H9 (cell line): Measurements from ENCODE around the gene FARS2. TPM values are rescaled to one million over a fixed set of nuclear protein-coding genes. Genes with fewer than 3 reads are reported as not detected.

ENCODE experiments used
- DNase-seq: peaks from one replicate; pipeline ENCODE4 v3.0.0-alpha.2; 2017
- H2AFZ ChIP-seq: one replicate; pipeline ENCODE4 v1.6.1; 2013; ENCODE audit warnings: mild to moderate bottlenecking, low read length, control low read depth, moderate library complexity
- H2AK5ac ChIP-seq: 2 replicates; pipeline ENCODE4 v1.6.1; 2013; ENCODE audit warnings: low read length, control low read depth, mixed read lengths; ENCODE audit not compliant: insufficient read length
- H2BK120ac ChIP-seq: one replicate; pipeline ENCODE4 v1.6.1; 2013; ENCODE audit warnings: low read depth, mild to moderate bottlenecking, low read length, control low read depth, inconsistent platforms; ENCODE audit not compliant: poor library complexity, severe bottlenecking
- H2BK12ac ChIP-seq: 2 replicates; pipeline ENCODE4 v1.6.1; 2013; ENCODE audit warnings: low read length, control low read depth, mixed read lengths, low read depth; ENCODE audit not compliant: insufficient read length
- H2BK15ac ChIP-seq: 2 replicates; pipeline ENCODE4 v1.6.1; 2013; ENCODE audit warnings: low read depth, low read length, control low read depth
- H2BK20ac ChIP-seq: one replicate; pipeline ENCODE4 v1.6.1; 2013; ENCODE audit warnings: low read depth, mild to moderate bottlenecking, low read length, control low read depth, inconsistent platforms; ENCODE audit not compliant: poor library complexity, severe bottlenecking
- H2BK5ac ChIP-seq: 2 replicates; pipeline ENCODE4 v1.6.1; 2013; ENCODE audit warnings: low read length, control low read depth, mixed read lengths; ENCODE audit not compliant: insufficient read length
- H3K14ac ChIP-seq: 2 replicates; pipeline ENCODE4 v1.6.1; 2013; ENCODE audit warnings: low read length, control low read depth; ENCODE audit not compliant: insufficient read depth
- H3K18ac ChIP-seq: 2 replicates; pipeline ENCODE4 v1.6.1; 2013; ENCODE audit warnings: low read depth, mild to moderate bottlenecking, mixed read lengths, low read length, control low read depth; ENCODE audit not compliant: insufficient read length
- H3K23ac ChIP-seq: 2 replicates; pipeline ENCODE4 v1.6.1; 2013; ENCODE audit warnings: low read length, control low read depth, mixed read lengths, low read depth; ENCODE audit not compliant: insufficient read length
- H3K23me2 ChIP-seq: 2 replicates; pipeline ENCODE4 v1.6.1; 2013; ENCODE audit warnings: low read depth, mild to moderate bottlenecking, mixed read lengths, low read length, control low read depth; ENCODE audit not compliant: insufficient read length, poor library complexity, severe bottlenecking
- H3K27ac ChIP-seq: 2 replicates; pipeline ENCODE4 v1.5.1; 2013; ENCODE audit warnings: low read length, control low read depth, mixed read lengths, low read depth; ENCODE audit not compliant: insufficient read length
- H3K27me3 ChIP-seq: 2 replicates; pipeline ENCODE4 v1.6.1; 2013; ENCODE audit warnings: low read length, control low read depth, inconsistent platforms; ENCODE audit not compliant: insufficient read depth
- H3K4ac ChIP-seq: 2 replicates; pipeline ENCODE4 v1.6.1; 2013; ENCODE audit warnings: low read depth, mild to moderate bottlenecking, control low read depth, inconsistent platforms, low read length, moderate library complexity
- H3K4me1 ChIP-seq: 2 replicates; pipeline ENCODE4 v1.6.1; 2013; ENCODE audit warnings: low read length, control low read depth, inconsistent platforms; ENCODE audit not compliant: insufficient read depth
- H3K4me2 ChIP-seq: 2 replicates; pipeline ENCODE4 v1.6.1; 2013; ENCODE audit warnings: low read length, control low read depth, mixed read lengths; ENCODE audit not compliant: insufficient read length, insufficient read depth
- H3K56ac ChIP-seq: 2 replicates; pipeline ENCODE4 v1.6.1; 2013; ENCODE audit warnings: low read depth, mild to moderate bottlenecking, mixed read lengths, low read length, control low read depth; ENCODE audit not compliant: insufficient read length
- H3K79me1 ChIP-seq: 2 replicates; pipeline ENCODE4 v1.6.1; 2013; ENCODE audit warnings: low read depth, mild to moderate bottlenecking, moderate library complexity, low read length, control low read depth, inconsistent platforms; ENCODE audit not compliant: insufficient read depth, poor library complexity, severe bottlenecking
- H3K79me2 ChIP-seq: 2 replicates; pipeline ENCODE4 v1.6.1; 2013; ENCODE audit warnings: low read length, control low read depth, inconsistent platforms; ENCODE audit not compliant: insufficient read depth
- H3K9ac ChIP-seq: 2 replicates; pipeline ENCODE4 v1.6.1; 2013; ENCODE audit warnings: low read length, control low read depth, mixed read lengths; ENCODE audit not compliant: insufficient read length; ENCODE audit errors: extremely low read depth
- H3K9me3 ChIP-seq: one replicate; pipeline ENCODE4 v1.6.1; 2013; ENCODE audit warnings: low read depth, low read length, inconsistent platforms; ENCODE audit not compliant: control insufficient read depth
- H3T11ph ChIP-seq: one replicate; pipeline ENCODE4 v1.6.1; 2013; ENCODE audit warnings: mild to moderate bottlenecking, low read length, control low read depth, inconsistent platforms
- H4K20me1 ChIP-seq: one replicate; pipeline ENCODE4 v1.6.1; 2013; ENCODE audit not compliant: control insufficient read depth, insufficient read length, insufficient read depth
- H4K5ac ChIP-seq: 2 replicates; pipeline ENCODE4 v1.6.1; 2013; ENCODE audit warnings: low read depth, mild to moderate bottlenecking, mixed read lengths, low read length, control low read depth; ENCODE audit not compliant: insufficient read length
- H4K8ac ChIP-seq: replicated peaks from 2 replicates; pipeline ENCODE4 v1.6.1; 2013; ENCODE audit warnings: low read length, control low read depth, mixed read lengths, low read depth; ENCODE audit not compliant: insufficient read length
- H4K91ac ChIP-seq: 2 replicates; pipeline ENCODE4 v1.6.1; 2013; ENCODE audit warnings: low read depth, mild to moderate bottlenecking, moderate library complexity, mixed read lengths, low read length, control low read depth; ENCODE audit not compliant: insufficient read length
- H3K27ac Mint-ChIP-seq, 3 experiments: 2 replicates in 2 of 3; 3 replicates in 1 of 3; pipeline ENCODE4 v1.8.0; 2020 to 2021; ENCODE audit warnings: mixed read lengths in 3 of 3, mild to moderate bottlenecking in 1 of 3, moderate library complexity in 1 of 3
- H3K27me3 Mint-ChIP-seq: 2 replicates; pipeline ENCODE4 v1.8.0; 2021; ENCODE audit warnings: low read depth, mild to moderate bottlenecking, moderate library complexity, mixed read lengths
- H3K36me3 Mint-ChIP-seq, 3 experiments: 2 replicates in 2 of 3; 3 replicates in 1 of 3; pipeline ENCODE4 v1.8.0; 2020 to 2021; ENCODE audit warnings: low read depth in 3 of 3, mixed read lengths in 3 of 3; ENCODE audit not compliant: insufficient read depth in 1 of 3
- H3K4me1 Mint-ChIP-seq, 2 experiments: 2 replicates each; pipeline ENCODE4 v1.8.0; 2020; ENCODE audit warnings: mixed read lengths in 2 of 2
- H3K4me3 Mint-ChIP-seq, 2 experiments: 2 replicates in 1 of 2; 3 replicates in 1 of 2; pipeline ENCODE4 v1.8.0; 2020 to 2021; ENCODE audit warnings: mild to moderate bottlenecking in 2 of 2, mixed read lengths in 2 of 2, moderate library complexity in 1 of 2
- H3K9me3 Mint-ChIP-seq, 2 experiments: 2 replicates in 1 of 2; 3 replicates in 1 of 2; pipeline ENCODE4 v1.8.0; 2020; ENCODE audit warnings: mild to moderate bottlenecking in 2 of 2, mixed read lengths in 2 of 2, moderate library complexity in 1 of 2
- CTCF ChIP-seq: fragments of 200-600 bp; sonication (generic); conservative IDR thresholded peaks from 3 replicates; pipeline ENCODE4 v1.8.0; 2021; ENCODE audit warnings: antibody characterized with exemption, mild to moderate bottlenecking
- WGBS: extraction: QIAGEN DNeasy Blood & Tissue Kit; methylation state at CpG from one replicate; pipeline ENCODE4 v1.1.7; 2013; ENCODE audit warnings: missing lambda C conversion rate, low lambda C conversion rate, mixed read lengths; ENCODE audit not compliant: insufficient read length; ENCODE audit errors: extremely low coverage; 5-methylcytosine and 5-hydroxymethylcytosine counted together
- total RNA-seq: library from RNA; stranded (reverse); gene quantifications from 2 replicates; pipeline ENCODE4 v1.2.1, GENCODE V29; 2021

FARS2 gene
- total RNA-seq, 1 experiment from 2014 or later, result 8.5 TPM

- H3K36me3 Mint-ChIP-seq, result no peaks in the 10 kb centered on the region
- no peak overlapping the region for H2BK120ac ChIP-seq
- 0 out of 2 replicates have a peak, but pooled peaks cover 1% of the 10 kb centered on the region for H3K4me1 ChIP-seq
- no peak overlapping the region for H2BK15ac ChIP-seq
- H3K18ac ChIP-seq, result no peak overlapping the region
- no peak overlapping the region for H2AK5ac ChIP-seq
- H2BK12ac ChIP-seq, result no peak overlapping the region
- no peak overlapping the region for H4K8ac ChIP-seq
- H2AFZ ChIP-seq, result no peak overlapping the region
- no peak overlapping the region for H3T11ph ChIP-seq
- no peak overlapping the region for H2BK5ac ChIP-seq
- H3K56ac ChIP-seq, result no peak overlapping the region
- H4K91ac ChIP-seq, result no peak overlapping the region
- H3K4me2 ChIP-seq, result no peak overlapping the region
- no peaks in the 10 kb centered on the region for H3K9me3 ChIP-seq
- no peak overlapping the region for H3K9ac ChIP-seq
- TF ChIP-seq CTCF, result peak; percentile 81
- H2BK20ac ChIP-seq, result no peak overlapping the region
- peaks cover 7% of the 10 kb centered on the region for H3K27me3 Mint-ChIP-seq
- H3K79me2 ChIP-seq, result no peaks in the 10 kb centered on the region
- no CpG with 5 or more reads among the region's 10 CpGs for WGBS
- no peak overlapping the region for H3K14ac ChIP-seq
- H3K23me2 ChIP-seq, result no peaks in the 10 kb centered on the region
- no peaks in the 10 kb centered on the region for H3K9me3 Mint-ChIP-seq
- no peaks in the 10 kb centered on the region for H3K79me1 ChIP-seq
- no peak overlapping the region for H4K5ac ChIP-seq
- no peaks in the 10 kb centered on the region for H3K27me3 ChIP-seq
- H4K20me1 ChIP-seq, result no peaks in the 10 kb centered on the region
- H3K27ac Mint-ChIP-seq, result no peak overlapping the region; a peak in 1 of 7 replicates
- H3K23ac ChIP-seq, result no peak overlapping the region
- no peak overlapping the region for H3K27ac ChIP-seq
- no peak overlapping the region for H3K4ac ChIP-seq
- H3K4me3 Mint-ChIP-seq, result no peak overlapping the region
- peak; percentile 81 for DNase-seq
- H3K4me1 Mint-ChIP-seq, result peaks cover 9 to 20% of the 10 kb centered on the region in 2 experiments
These were observed 41.8 kb downstream of the FARS2 start for GRCh38 chr6:5302995-5303622.
